Stimulated activated memory B cell treated with anti-CD40 and anti-IgM and Interleukin-4, amounts not matched to agents 10 μg/mL and 1 μg/mL and 100 μg/mL, for 72 hours (primary cell): ENCODE measurements around the gene SCD.
"Not testable (repeated sequence)": the region's sequence is repeated elsewhere in the genome, so short reads cannot be mapped to it uniquely, and the experiment has no call there.

Source experiments
- ATAC-seq: fragments of 150-1000 bp; cut with Tn5 transposase; 2 replicates; pipeline ENCODE4 v1.10.0; 2021
- H3K27ac Mint-ChIP-seq: one replicate; pipeline ENCODE4 v1.8.0; 2022; ENCODE audit warnings: mild to moderate bottlenecking, mixed read lengths
- H3K27me3 Mint-ChIP-seq: one replicate; pipeline ENCODE4 v1.8.0; 2022; ENCODE audit warnings: mixed read lengths
- H3K36me3 Mint-ChIP-seq: one replicate; pipeline ENCODE4 v1.8.0; 2022; ENCODE audit warnings: mixed read lengths
- H3K4me1 Mint-ChIP-seq: one replicate; pipeline ENCODE4 v1.8.0; 2022; ENCODE audit warnings: mixed read lengths
- H3K4me3 Mint-ChIP-seq: one replicate; pipeline ENCODE4 v1.8.0; 2022; ENCODE audit warnings: mild to moderate bottlenecking, moderate library complexity, mixed read lengths
- H3K9me3 Mint-ChIP-seq: one replicate; pipeline ENCODE4 v1.8.0; 2022; ENCODE audit warnings: mixed read lengths

Gene SCD

GRCh38 chr10:100346765-100347567 is at the start of gene SCD:
TSS of gene SCD (plus strand) at chr10:100347233. CDS start at chr10:100347505, 272 bp downstream.
- peaks cover 41% of the 10 kb centered on the region for H3K4me1 Mint-ChIP-seq
- peak within 1 kb of the TSS; percentile 82 for H3K27ac Mint-ChIP-seq
- ATAC-seq, result peak; percentile 97

DNA sequence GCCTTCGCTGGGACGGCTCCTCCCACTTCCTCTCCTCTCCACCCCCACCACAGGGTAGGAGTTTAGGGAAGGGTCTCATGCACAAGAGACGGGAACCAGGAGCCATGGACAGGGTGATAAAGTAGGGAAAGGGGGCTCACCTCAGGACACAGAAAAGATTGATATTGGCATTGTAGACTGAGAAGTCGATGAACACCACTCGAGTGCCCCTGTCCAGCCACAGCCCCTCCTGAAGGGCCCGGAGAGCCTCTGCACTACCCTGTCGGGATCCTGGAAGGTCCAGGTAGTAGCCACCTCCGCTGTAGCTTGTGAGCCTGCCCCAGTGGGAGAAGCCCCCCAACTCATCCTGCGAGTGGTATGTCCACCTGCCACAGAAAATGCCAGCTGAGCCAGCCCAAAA is 49.8 kb upstream of the SCD start:
- Mint-ChIP-seq H3K4me1 (peaks cover 7% of the 10 kb centered on the region), H3K27me3 (peaks cover 29% of the 10 kb centered on the region), H3K4me3 (no peak overlapping the region), H3K9me3 (peaks cover 3% of the 10 kb centered on the region), H3K27ac (no peak overlapping the region), H3K36me3 (no peaks in the 10 kb centered on the region)
- ATAC-seq, result no peak

More at GRCh38 chr10:100346765-100347567, at the start of gene SCD:
- H3K27me3 Mint-ChIP-seq, result no peaks in the 10 kb centered on the region
- H3K9me3 Mint-ChIP-seq, result no peaks in the 10 kb centered on the region
- H3K36me3 Mint-ChIP-seq, result peaks cover 37% of the 10 kb centered on the region
- peak within 1 kb of the TSS; percentile 91 for H3K4me3 Mint-ChIP-seq

DNA sequence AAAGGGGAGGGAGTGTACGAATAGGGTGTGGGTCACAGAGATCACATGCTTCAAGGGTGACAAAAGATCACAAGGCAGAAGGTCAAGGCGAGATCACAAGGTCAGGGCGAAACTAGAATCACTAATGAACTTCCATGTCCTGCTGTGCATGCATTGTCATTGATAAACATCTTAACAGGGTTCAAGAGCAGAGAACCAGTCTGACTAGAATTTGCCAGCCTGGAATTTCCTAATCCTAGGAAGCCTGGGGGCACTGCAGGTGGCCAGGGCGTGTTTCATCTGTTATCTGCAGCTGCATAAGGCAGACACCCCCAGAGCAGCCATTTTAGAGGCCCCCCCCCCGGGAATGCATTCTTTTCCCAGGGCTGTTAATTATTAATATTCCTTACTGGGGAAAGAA is 45.9 kb upstream of the SCD start:
- not testable (repeated sequence) for H3K4me1 Mint-ChIP-seq, H3K36me3 Mint-ChIP-seq, H3K9me3 Mint-ChIP-seq, ATAC-seq, H3K4me3 Mint-ChIP-seq, H3K27ac Mint-ChIP-seq
- peaks cover 31% of the 10 kb centered on the region for H3K27me3 Mint-ChIP-seq

DNA sequence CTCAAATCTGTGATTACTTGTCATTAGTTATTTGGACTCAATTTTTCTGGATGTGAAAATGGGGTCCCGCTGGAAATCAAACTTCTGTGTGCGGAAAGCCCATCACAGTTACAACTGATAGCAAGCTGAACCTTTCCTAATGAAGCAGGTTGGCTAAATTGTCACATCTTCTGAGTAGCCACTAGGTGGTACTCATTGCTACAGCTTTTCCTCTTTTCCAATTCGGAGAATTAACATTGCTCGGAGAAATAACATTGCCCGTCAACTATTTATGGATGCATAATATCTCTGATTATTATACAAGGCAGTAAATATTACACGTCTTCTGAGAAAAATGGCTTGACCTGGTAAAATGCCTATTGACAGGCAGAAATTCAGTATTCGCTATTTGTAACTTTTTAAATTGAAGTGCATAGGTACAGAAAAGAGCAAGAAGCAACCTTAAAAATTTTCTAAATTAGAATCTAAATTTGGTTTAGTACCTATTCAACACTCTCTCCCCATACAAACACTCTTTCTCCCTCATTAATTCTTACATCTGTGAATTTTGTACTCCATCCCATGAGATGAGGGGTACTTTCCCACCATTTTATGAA is 43.2 kb upstream of the SCD start:
- Mint-ChIP-seq H3K27me3 (peaks cover 23% of the 10 kb centered on the region), H3K27ac (no peak overlapping the region), H3K9me3 (peaks cover 3% of the 10 kb centered on the region), H3K36me3 (no peaks in the 10 kb centered on the region), H3K4me3 (no peak overlapping the region), H3K4me1 (no peaks in the 10 kb centered on the region)
- ATAC-seq, result no peak

DNA sequence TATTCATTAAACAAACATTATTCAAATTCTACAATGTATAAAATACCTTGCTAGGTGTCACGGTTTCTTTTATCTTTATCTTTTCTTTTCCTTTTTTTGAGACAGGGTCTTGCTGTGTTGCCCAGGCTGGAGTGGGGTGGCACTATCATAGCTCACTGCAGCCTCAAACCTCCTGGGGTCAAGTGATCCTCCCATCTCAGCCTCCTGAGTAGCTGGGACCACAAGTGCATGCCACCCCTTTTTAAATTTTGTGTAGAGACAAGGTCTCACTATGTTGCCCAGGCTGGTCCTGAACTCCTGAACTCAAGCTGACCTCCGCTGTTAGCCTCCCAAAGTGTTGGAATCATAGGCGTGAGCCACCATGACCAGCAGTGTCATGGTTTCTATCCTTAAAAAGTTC is 42.6 kb upstream of the SCD start:
- Mint-ChIP-seq H3K4me3 (no peak overlapping the region), H3K4me1 (no peaks in the 10 kb centered on the region), H3K27ac (no peak overlapping the region), H3K27me3 (peaks cover 23% of the 10 kb centered on the region), H3K36me3 (no peaks in the 10 kb centered on the region), H3K9me3 (peaks cover 3% of the 10 kb centered on the region)
- ATAC-seq, result no peak

DNA sequence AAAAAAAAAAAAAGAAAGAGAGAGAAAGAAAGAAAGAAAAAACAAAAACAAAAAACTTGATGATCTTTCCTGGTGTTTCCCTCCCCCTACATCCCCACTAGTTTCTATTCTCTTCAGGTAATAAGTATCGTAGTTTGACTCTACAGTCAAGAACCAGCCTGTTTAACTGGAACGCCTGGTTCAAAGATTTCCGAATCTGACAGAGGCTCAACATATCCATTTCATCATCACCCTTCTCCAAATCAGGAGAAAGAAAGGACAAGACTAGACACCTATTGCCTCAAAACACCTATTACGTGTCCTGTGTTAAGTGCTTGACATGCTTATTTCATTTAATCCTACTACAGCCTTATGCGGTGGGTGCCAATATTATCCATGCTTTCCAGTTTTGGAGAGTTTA is 40.2 kb upstream of the SCD start:
- Mint-ChIP-seq H3K27me3 (peaks cover 23% of the 10 kb centered on the region), H3K4me1 (no peaks in the 10 kb centered on the region), H3K9me3 (no peaks in the 10 kb centered on the region), H3K4me3 (no peak overlapping the region), H3K27ac (no peak overlapping the region), H3K36me3 (no peaks in the 10 kb centered on the region)
- ATAC-seq, result no peak

DNA sequence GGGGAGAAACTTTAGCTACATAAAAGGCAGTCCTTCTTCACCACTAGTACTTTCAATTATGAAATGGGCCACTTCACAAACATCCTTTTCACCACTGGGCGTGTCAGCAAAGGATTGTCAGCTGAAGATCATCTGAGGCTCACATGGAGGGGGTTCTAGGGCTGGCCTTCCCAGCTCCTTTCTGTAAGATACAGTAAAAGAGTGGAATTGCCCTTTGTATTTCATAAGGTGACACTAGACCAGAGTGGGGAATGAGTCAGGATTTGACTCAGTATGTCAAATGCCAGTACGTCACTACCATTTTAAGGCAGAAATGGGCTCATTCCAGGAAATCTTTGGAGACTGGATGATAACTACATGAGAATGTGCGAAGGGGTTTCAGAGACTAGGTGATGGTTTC is 39.3 kb upstream of the SCD start:
- H3K9me3 Mint-ChIP-seq, result no peaks in the 10 kb centered on the region
- no peak overlapping the region for H3K4me3 Mint-ChIP-seq
- no peak overlapping the region for H3K27ac Mint-ChIP-seq
- no peaks in the 10 kb centered on the region for H3K36me3 Mint-ChIP-seq
- no peak for ATAC-seq
- no peaks in the 10 kb centered on the region for H3K4me1 Mint-ChIP-seq
- peaks cover 23% of the 10 kb centered on the region for H3K27me3 Mint-ChIP-seq

DNA sequence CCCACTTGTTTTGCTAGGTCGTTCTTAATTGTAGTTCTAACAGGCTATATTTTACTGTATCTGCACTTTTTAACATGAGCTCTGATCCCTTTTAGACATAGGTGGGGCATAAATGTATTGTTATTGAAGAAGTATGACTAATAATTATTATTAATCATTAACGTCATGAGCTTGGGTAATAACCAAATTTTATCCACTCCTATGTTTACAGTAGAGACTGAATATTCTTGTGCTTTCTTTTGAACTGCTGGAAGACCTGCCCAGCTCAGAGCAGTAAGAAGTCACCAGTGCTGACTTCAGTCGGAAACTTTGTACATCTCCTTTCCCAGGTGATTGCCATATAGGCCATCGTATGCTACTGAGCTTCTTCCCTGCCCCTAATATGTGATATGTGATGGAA is 35.7 kb upstream of the SCD start:
- Mint-ChIP-seq H3K4me3 (no peak overlapping the region), H3K27ac (no peak overlapping the region), H3K9me3 (no peaks in the 10 kb centered on the region), H3K4me1 (no peaks in the 10 kb centered on the region), H3K27me3 (peaks cover 19% of the 10 kb centered on the region), H3K36me3 (no peaks in the 10 kb centered on the region)
- ATAC-seq, result no peak

GRCh38 chr10:100315615-100316014 is 31.4 kb upstream of the SCD start:
- no peaks in the 10 kb centered on the region for H3K4me1 Mint-ChIP-seq
- H3K27me3 Mint-ChIP-seq, result peaks cover 46% of the 10 kb centered on the region
- no peak overlapping the region for H3K4me3 Mint-ChIP-seq
- no peak overlapping the region for H3K27ac Mint-ChIP-seq
- H3K9me3 Mint-ChIP-seq, result no peaks in the 10 kb centered on the region
- ATAC-seq, result no peak
- H3K36me3 Mint-ChIP-seq, result no peaks in the 10 kb centered on the region

DNA sequence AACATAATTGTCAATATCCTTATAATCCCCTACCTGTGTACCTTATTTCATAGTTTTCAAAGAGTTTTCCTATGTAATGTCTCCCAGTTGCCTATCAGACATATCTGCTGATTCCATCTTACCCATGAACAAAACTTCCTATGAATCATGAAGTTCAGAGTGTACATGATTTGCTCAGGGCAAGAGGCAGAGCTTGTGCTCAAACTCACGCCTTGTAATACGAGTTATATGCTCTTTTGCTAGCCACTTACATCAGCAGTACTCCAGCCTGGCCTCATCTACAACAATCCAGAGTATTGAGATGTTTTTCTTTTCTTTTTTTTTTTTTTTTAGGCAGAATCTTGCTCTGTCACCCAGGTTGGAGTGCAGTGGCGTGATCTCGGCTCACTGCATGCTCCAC is 28.8 kb upstream of the SCD start:
- ATAC-seq, result no peak
- H3K36me3 Mint-ChIP-seq, result no peaks in the 10 kb centered on the region
- H3K27me3 Mint-ChIP-seq, result peaks cover 46% of the 10 kb centered on the region
- H3K4me1 Mint-ChIP-seq, result peaks cover 7% of the 10 kb centered on the region
- no peak overlapping the region for H3K27ac Mint-ChIP-seq
- no peaks in the 10 kb centered on the region for H3K9me3 Mint-ChIP-seq
- H3K4me3 Mint-ChIP-seq, result no peak overlapping the region

DNA sequence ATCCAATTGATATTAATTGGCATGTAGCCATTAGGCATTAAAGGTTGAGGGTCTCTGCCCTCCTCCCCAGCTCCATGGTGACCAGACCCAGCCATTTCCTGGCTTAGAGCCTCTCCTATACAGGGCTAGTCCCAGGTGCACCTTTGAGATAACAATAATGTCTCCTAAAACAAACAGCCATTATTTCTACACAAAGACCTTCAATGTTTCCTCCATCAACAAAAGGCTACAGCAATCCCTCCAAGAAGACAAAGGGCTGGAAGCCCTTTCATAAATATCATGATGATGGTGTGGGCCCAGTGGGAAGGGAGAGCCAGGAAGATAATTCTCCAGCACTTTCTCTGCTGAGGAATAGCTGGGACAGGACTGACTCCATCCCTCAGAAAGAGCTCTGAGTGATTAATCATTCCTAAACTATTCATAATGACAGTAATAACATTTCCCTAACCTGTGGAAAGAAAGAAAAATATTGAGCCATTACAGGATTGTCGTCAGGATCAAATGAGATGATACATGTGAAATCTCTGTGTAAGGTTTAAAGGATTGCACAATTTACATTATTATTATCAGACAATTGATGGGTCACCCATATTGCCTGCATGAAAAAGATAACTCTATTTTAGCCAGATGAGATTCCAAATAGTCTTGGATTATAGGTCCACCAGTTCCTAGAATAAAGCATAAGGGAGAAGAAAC is 27.2 kb upstream of the SCD start:
- Mint-ChIP-seq H3K4me1 (peaks cover 7% of the 10 kb centered on the region), H3K9me3 (no peaks in the 10 kb centered on the region), H3K27ac (no peak overlapping the region), H3K27me3 (peaks cover 36% of the 10 kb centered on the region), H3K36me3 (no peaks in the 10 kb centered on the region), H3K4me3 (no peak overlapping the region)
- ATAC-seq, result no peak

DNA sequence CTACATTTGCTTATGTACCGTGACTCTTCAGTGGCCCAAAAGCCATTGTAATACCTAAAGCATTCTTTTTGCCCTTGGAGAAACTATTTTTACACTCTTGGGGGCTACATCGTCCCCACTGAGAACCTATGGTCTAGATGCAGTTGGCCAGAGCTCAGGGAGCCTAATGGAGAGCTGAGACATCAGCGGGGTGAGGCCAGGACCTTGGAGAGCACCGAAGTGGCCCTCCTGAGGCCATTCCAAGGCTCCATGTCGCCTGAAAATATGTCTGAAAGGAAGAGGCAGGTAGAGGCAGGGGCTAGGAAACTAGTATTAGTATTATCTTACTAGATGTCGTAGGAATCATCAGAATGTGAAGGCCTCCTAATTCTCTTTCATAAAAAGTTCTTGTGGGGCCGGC is 21.9 kb upstream of the SCD start:
- H3K36me3 Mint-ChIP-seq, result no peaks in the 10 kb centered on the region
- H3K9me3 Mint-ChIP-seq, result no peaks in the 10 kb centered on the region
- no peak overlapping the region for H3K4me3 Mint-ChIP-seq
- H3K27ac Mint-ChIP-seq, result no peak overlapping the region
- peaks cover 29% of the 10 kb centered on the region for H3K4me1 Mint-ChIP-seq
- H3K27me3 Mint-ChIP-seq, result peaks cover 5% of the 10 kb centered on the region
- ATAC-seq, result no peak

GRCh38 chr10:100327007-100327717 is 19.9 kb upstream of the SCD start:
- Mint-ChIP-seq H3K9me3 (no peaks in the 10 kb centered on the region), H3K4me3 (peak overlapping the region; percentile 2), H3K36me3 (no peaks in the 10 kb centered on the region), H3K27me3 (peaks cover 25% of the 10 kb centered on the region), H3K4me1 (peaks cover 22% of the 10 kb centered on the region), H3K27ac (peak overlapping the region; percentile 76)
- peak; percentile 100 for ATAC-seq

DNA sequence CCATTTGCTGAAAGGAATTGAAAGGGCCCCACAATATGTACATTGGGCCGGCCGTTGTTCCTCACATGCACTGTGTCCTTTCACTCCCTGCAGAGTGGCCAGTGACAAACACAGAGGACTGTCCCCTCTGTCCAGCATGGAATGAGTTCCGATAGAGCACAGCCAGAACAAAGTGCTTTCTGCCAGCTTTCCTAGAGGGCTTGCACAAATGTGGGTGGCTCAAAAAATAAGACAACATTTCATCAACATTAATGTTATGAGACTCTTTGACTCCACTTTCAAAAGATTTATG is 19.4 kb upstream of the SCD start:
- Mint-ChIP-seq H3K9me3 (no peaks in the 10 kb centered on the region), H3K27ac (peak overlapping the region; percentile 76), H3K4me3 (no peak overlapping the region), H3K4me1 (peaks cover 22% of the 10 kb centered on the region), H3K36me3 (no peaks in the 10 kb centered on the region), H3K27me3 (peaks cover 30% of the 10 kb centered on the region)
- no peak for ATAC-seq

- H3K9me3 Mint-ChIP-seq, result no peaks in the 10 kb centered on the region
- no peak overlapping the region for H3K4me3 Mint-ChIP-seq
- H3K36me3 Mint-ChIP-seq, result no peaks in the 10 kb centered on the region
- peaks cover 22% of the 10 kb centered on the region for H3K4me1 Mint-ChIP-seq
- ATAC-seq, result no peak
- peak overlapping the region; percentile 76 for H3K27ac Mint-ChIP-seq
- peaks cover 35% of the 10 kb centered on the region for H3K27me3 Mint-ChIP-seq
These were observed 18.8 kb upstream of the SCD start for GRCh38 chr10:100328198-100328597.
